Activated T-helper 2 cell treated with anti-CD3 and anti-CD28 coated beads, Interferon-gamma antibody, Interleukin-2, Interleukin-4, amounts not matched to agents 10 μg/mL and 5 μg/mL and 100 μg/mL, durations not matched to agents 14 hours and 24 hours and 36 hours (primary cell): ENCODE results near the gene KIF14. TPM values are rescaled to one million over a fixed set of nuclear protein-coding genes. Genes with fewer than 3 reads are reported as not detected.
A peak's percentile ranks its signal among the peaks of the same experiment; 100 is the strongest.
"Not testable (repeated sequence)": the region's sequence is repeated elsewhere in the genome, so short reads cannot be mapped to it uniquely, and the experiment has no call there.

ENCODE experiments used
- DNase-seq: peaks from one replicate; pipeline ENCODE4 v3.0.0; 2021; ENCODE audit warnings: low spot score
- H3K27ac Mint-ChIP-seq: one replicate; pipeline ENCODE4 v1.8.0; 2021; ENCODE audit warnings: mixed read lengths
- H3K27me3 Mint-ChIP-seq: one replicate; pipeline ENCODE4 v1.8.0; 2021; ENCODE audit warnings: low read depth, mixed read lengths
- H3K36me3 Mint-ChIP-seq: one replicate; pipeline ENCODE4 v1.8.0; 2021; ENCODE audit warnings: low read depth, mixed read lengths
- H3K4me1 Mint-ChIP-seq: one replicate; pipeline ENCODE4 v1.8.0; 2021; ENCODE audit warnings: low read depth, mixed read lengths
- H3K4me3 Mint-ChIP-seq: one replicate; pipeline ENCODE4 v1.8.0; 2021; ENCODE audit warnings: low read depth, mild to moderate bottlenecking, moderate library complexity, mixed read lengths
- H3K9me3 Mint-ChIP-seq: one replicate; pipeline ENCODE4 v1.8.0; 2021; ENCODE audit warnings: mixed read lengths
- intact Hi-C: fragments of 100-400 bp; cut with micrococcal nuclease; formaldehyde crosslinking; loops from one replicate; pipeline ENCODE4 v1.15.1; 2023
- total RNA-seq: library from RNA; stranded (reverse); gene quantifications from 2 replicates; pipeline ENCODE4 v1.2.3, GENCODE V29; 2022

Gene KIF14
- total RNA-seq, 1 donor from 2014 or later: 13.8 TPM

- Mint-ChIP-seq H3K9me3 (no peaks in the 10 kb centered on the region), H3K27me3 (no peaks in the 10 kb centered on the region), H3K4me3 (no peak overlapping the region), H3K27ac (no peak overlapping the region), H3K36me3 (peaks cover 45% of the 10 kb centered on the region), H3K4me1 (peaks cover 27% of the 10 kb centered on the region)
- intact Hi-C loops: no loop called here
- no peak for DNase-seq
These were observed 31.8 kb upstream of the KIF14 start for GRCh38 chr1:200652378-200652777.

DNA sequence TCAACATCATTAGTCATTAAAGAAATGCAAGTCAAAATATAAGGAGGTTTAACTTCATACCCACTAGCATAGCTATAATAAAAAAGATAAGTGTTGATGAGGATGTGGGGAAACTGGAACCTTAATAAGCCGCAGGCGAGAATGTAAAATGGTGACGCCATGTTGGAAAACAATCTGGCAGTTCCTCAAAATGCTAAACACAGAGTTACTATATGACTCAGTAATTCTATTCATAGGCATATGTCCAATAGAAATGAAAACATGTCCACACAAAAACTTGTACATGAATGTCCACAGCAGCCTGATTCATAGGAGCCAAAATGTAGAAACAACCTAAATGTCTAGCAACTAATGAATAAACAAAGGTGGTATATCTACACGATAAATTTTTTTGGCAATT, 26.0 kb upstream of the KIF14 start:
- Mint-ChIP-seq H3K4me3 (no peak overlapping the region), H3K27me3 (no peaks in the 10 kb centered on the region), H3K36me3 (peaks cover 36% of the 10 kb centered on the region), H3K4me1 (no peaks in the 10 kb centered on the region), H3K27ac (no peak overlapping the region), H3K9me3 (no peaks in the 10 kb centered on the region)
- no peak for DNase-seq
- intact Hi-C loops: no loop called here

DNA sequence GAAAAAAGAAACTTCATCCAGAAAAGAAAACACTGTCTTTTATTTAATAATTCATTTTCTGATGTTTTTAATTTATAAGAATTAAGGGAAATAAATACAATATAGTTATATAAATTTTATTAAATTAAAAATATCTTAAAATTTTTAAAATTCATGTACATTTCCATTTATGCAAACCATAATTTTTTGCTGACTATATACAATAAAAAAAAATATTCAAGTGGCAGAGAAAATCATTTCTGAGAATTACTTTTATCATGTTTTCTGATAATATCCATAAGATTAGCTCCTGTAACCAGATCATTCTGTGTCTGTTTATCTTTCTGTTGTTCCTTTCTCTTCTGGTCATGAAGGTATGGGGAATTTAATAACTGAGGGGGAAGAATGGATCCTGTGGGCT, 23.5 kb upstream of the KIF14 start:
- intact Hi-C loops: no loop called here
- no peak for DNase-seq
- Mint-ChIP-seq H3K27ac (no peak overlapping the region), H3K27me3 (no peaks in the 10 kb centered on the region), H3K4me1 (peaks cover 7% of the 10 kb centered on the region), H3K36me3 (peaks cover 43% of the 10 kb centered on the region), H3K4me3 (no peak overlapping the region), H3K9me3 (no peaks in the 10 kb centered on the region)

DNA sequence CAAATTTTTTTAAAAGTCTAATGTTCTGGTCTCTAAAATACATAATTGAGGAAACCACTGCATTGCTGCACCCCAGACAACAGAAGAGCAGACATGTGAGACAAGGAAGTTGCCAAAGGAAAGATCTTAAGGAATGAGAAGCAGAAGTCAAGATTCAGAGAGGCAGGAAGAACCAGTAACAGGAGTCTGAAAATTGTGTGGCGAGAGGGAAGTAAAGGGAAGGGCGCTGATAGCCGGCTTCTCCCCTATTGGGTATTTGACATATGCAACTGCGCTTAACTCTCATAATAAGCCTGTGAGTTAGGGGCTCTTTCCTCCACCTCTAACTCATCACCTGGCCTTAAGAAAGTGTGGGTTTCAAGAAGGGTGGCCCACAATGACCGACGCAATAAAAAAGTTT, 21.9 kb upstream of the KIF14 start:
- Mint-ChIP-seq H3K27ac (no peak overlapping the region), H3K36me3 (peaks cover 36% of the 10 kb centered on the region), H3K9me3 (no peaks in the 10 kb centered on the region), H3K27me3 (no peaks in the 10 kb centered on the region), H3K4me3 (no peak overlapping the region), H3K4me1 (peaks cover 7% of the 10 kb centered on the region)
- no peak for DNase-seq
- intact Hi-C loops: no loop called here

GRCh38 chr1:200640963-200641401, 20.4 kb upstream of the KIF14 start:
- H3K27me3 Mint-ChIP-seq: peaks cover 2% of the 10 kb centered on the region
- no peak for DNase-seq
- peaks cover 23% of the 10 kb centered on the region for H3K36me3 Mint-ChIP-seq
- peaks cover 7% of the 10 kb centered on the region for H3K4me1 Mint-ChIP-seq
- H3K4me3 Mint-ChIP-seq: no peak overlapping the region
- H3K27ac Mint-ChIP-seq: no peak overlapping the region
- no peaks in the 10 kb centered on the region for H3K9me3 Mint-ChIP-seq
- intact Hi-C loops: loop anchor here (1.0 kb wide), 1 partner anchor 13 kb away; no protein-coding TSS in a partner anchor

GRCh38 chr1:200640373-200640962, 19.9 kb upstream of the KIF14 start:
- H3K4me3 Mint-ChIP-seq: no peak overlapping the region
- DNase-seq: no peak
- no peaks in the 10 kb centered on the region for H3K9me3 Mint-ChIP-seq
- peaks cover 22% of the 10 kb centered on the region for H3K36me3 Mint-ChIP-seq
- peak overlapping the region; percentile 4 for H3K27ac Mint-ChIP-seq
- intact Hi-C loops: loop anchor here (1.0 kb wide), 1 partner anchor 12 kb away; no protein-coding TSS in a partner anchor
- H3K27me3 Mint-ChIP-seq: peaks cover 4% of the 10 kb centered on the region
- H3K4me1 Mint-ChIP-seq: peaks cover 7% of the 10 kb centered on the region

- Mint-ChIP-seq H3K9me3 (no peaks in the 10 kb centered on the region), H3K4me1 (peaks cover 7% of the 10 kb centered on the region), H3K4me3 (no peak overlapping the region), H3K27ac (no peak overlapping the region), H3K36me3 (peaks cover 16% of the 10 kb centered on the region), H3K27me3 (peaks cover 7% of the 10 kb centered on the region)
- no peak for DNase-seq
- intact Hi-C loops: no loop called here
These were observed 17.5 kb upstream of the KIF14 start for GRCh38 chr1:200638073-200638472.

- Mint-ChIP-seq H3K27ac (no peak overlapping the region), H3K36me3 (peaks cover 10% of the 10 kb centered on the region), H3K4me3 (no peak overlapping the region), H3K9me3 (no peaks in the 10 kb centered on the region), H3K27me3 (peaks cover 12% of the 10 kb centered on the region), H3K4me1 (peaks cover 7% of the 10 kb centered on the region)
- no peak for DNase-seq
- intact Hi-C loops: no loop called here
These were observed 16.1 kb upstream of the KIF14 start for GRCh38 chr1:200636681-200637080.

- H3K27ac Mint-ChIP-seq: no peak overlapping the region
- DNase-seq: no peak
- peaks cover 3% of the 10 kb centered on the region for H3K36me3 Mint-ChIP-seq
- no peak overlapping the region for H3K4me3 Mint-ChIP-seq
- intact Hi-C loops: no loop called here
- no peaks in the 10 kb centered on the region for H3K9me3 Mint-ChIP-seq
- peaks cover 1% of the 10 kb centered on the region for H3K4me1 Mint-ChIP-seq
- H3K27me3 Mint-ChIP-seq: peaks cover 23% of the 10 kb centered on the region
These were observed 13.9 kb upstream of the KIF14 start for GRCh38 chr1:200634261-200635122.

DNA sequence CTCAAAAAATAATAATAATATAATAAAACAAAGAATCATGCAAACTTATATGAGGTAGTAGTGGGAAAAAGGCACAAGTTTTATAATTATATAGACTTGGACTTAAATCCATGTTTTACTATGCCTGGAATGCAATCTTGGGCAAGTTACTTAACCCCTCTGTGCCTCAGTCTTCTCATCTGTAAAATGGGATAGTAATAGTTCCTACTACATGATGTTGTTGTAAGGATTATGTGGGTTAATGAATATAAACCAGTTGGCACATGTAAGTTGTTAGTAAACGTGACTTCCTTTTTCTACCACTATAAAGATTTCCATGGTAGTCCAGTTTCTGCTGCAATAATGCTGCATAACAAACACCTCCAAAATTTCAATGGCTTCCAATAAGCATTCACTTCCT, 10.8 kb upstream of the KIF14 start:
- no peak overlapping the region for H3K4me3 Mint-ChIP-seq
- no peak for DNase-seq
- H3K27me3 Mint-ChIP-seq: peaks cover 27% of the 10 kb centered on the region
- H3K36me3 Mint-ChIP-seq: no peaks in the 10 kb centered on the region
- H3K9me3 Mint-ChIP-seq: no peaks in the 10 kb centered on the region
- intact Hi-C loops: no loop called here
- peaks cover 24% of the 10 kb centered on the region for H3K4me1 Mint-ChIP-seq
- H3K27ac Mint-ChIP-seq: no peak overlapping the region

DNA sequence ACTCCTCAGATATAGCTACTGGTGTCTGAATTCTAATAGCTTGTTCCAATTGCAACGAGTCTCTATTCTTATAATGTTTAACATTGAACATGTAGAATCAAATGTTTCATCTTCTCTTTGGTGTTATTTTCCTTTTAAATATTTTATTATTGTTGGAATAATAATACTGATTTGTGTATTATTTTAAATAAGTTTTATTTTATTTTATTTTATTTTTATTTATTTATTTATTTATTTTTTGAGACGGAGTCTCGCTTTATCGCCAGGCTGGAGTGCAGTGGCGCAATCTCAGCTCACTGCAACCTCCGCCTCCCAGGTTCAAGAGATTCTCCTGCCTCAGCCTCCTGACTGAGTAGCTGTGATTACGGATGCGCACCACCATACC, 10.0 kb upstream of the KIF14 start:
- not testable (repeated sequence) for H3K4me3 Mint-ChIP-seq
- peaks cover 25% of the 10 kb centered on the region for H3K27me3 Mint-ChIP-seq

GRCh38 chr1:200629876-200630514, 9.4 kb upstream of the KIF14 start:
- intact Hi-C loops: loop anchor here (5.0 to 10.0 kb wide), 4 partner anchors 235 to 688 kb away; partner anchors contain the start of genes CACNA1S and KIF21B

More for the DNA sequence above, 10.0 kb upstream of the KIF14 start:
- intact Hi-C loops, H3K36me3 Mint-ChIP-seq, H3K9me3 Mint-ChIP-seq, DNase-seq, H3K27ac Mint-ChIP-seq: not testable (repeated sequence)
- H3K4me1 Mint-ChIP-seq: peaks cover 25% of the 10 kb centered on the region

More at GRCh38 chr1:200629876-200630514, 9.4 kb upstream of the KIF14 start:
- Mint-ChIP-seq H3K36me3 (no peaks in the 10 kb centered on the region), H3K27me3 (peaks cover 25% of the 10 kb centered on the region), H3K9me3 (no peaks in the 10 kb centered on the region), H3K27ac (no peak overlapping the region), H3K4me1 (peaks cover 30% of the 10 kb centered on the region), H3K4me3 (no peak overlapping the region)
- DNase-seq: no peak
